Suprapubic skin (tissue), 4 donors: ENCODE results near the gene ELP1.

Experiments
- CTCF ChIP-seq, 2 donors: fragments of 200-600 bp in 1 of 2; fragments of 450-650 bp in 1 of 2; sonication (generic) in 1 of 2; IDR thresholded peaks; one replicate each; pipeline ENCODE4 v1.5.1; 2016 to 2019; ENCODE audit warnings: antibody characterized with exemption in 2 of 2, mild to moderate bottlenecking in 1 of 2, moderate library complexity in 1 of 2
- EP300 ChIP-seq: sonication (generic); formaldehyde crosslinking; IDR thresholded peaks from one replicate; pipeline ENCODE4 v1.6.1; 2017; ENCODE audit warnings: antibody characterized with exemption
- POLR2AphosphoS5 ChIP-seq, 3 donors: sonication (generic); formaldehyde crosslinking; IDR thresholded peaks; one replicate each; pipeline ENCODE4 v1.6.1; 2017; ENCODE audit warnings: antibody characterized with exemption in 3 of 3

DNA sequence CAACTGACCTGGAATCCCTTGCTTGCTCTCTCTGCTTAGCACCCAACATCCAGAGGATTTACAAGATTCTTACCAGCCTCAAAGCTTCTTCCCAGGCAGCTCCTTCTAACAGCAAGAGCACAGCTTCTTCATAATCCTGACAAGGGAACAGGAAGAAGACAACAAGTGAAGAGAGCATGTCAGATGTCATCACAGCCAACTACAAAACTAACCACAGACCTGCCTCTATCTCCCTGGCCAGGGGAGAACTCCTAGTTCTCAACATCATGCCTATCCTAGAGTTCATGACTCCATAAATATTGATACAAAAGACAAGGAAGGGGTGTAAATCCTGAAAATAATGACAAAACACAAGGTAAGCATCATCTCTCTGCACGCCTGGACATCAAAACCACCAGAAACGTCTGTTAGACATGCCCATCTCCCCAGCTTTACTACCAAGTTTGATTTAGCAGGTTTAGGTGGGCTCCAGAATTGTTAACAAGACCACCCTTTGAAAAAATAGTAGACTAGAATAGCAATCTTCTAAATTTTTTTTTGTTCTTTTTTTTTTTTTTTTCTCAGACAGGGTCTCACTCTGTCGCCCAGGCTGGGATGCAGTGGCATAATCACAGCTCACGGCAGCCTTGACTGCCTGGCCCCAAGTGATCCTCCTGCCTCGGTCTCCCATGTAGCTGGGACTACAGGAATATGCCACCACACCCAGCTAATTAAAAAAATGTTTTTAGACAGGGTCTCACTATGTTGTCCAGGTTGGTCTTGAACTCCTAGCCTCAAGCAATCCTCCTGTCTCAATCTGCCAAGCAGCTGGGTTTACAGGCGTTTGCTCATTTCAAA lies 51.7 kb downstream of the ELP1 start:
- TF ChIP-seq CTCF (IDR thresholded peaks at IDR 0.05) (no peak), POLR2AphosphoS5 (IDR thresholded peaks at IDR 0.05) (no peak), EP300 (no peak)
